ENCODE results near the gene SRGAP2C.
"Not testable (repeated sequence)": the region's sequence is repeated elsewhere in the genome, so short reads cannot be mapped to it uniquely, and the experiment has no call there.

- TF ChIP-seq POLR2A (IDR thresholded peaks at IDR 0.05), result not testable (repeated sequence)
- TF ChIP-seq, protein P1, sequence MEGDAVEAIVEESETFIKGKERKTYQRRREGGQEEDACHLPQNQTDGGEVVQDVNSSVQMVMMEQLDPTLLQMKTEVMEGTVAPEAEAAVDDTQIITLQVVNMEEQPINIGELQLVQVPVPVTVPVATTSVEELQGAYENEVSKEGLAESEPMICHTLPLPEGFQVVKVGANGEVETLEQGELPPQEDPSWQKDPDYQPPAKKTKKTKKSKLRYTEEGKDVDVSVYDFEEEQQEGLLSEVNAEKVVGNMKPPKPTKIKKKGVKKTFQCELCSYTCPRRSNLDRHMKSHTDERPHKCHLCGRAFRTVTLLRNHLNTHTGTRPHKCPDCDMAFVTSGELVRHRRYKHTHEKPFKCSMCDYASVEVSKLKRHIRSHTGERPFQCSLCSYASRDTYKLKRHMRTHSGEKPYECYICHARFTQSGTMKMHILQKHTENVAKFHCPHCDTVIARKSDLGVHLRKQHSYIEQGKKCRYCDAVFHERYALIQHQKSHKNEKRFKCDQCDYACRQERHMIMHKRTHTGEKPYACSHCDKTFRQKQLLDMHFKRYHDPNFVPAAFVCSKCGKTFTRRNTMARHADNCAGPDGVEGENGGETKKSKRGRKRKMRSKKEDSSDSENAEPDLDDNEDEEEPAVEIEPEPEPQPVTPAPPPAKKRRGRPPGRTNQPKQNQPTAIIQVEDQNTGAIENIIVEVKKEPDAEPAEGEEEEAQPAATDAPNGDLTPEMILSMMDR (IDR thresholded peaks at IDR 0.05), result not testable (repeated sequence)
Observed at GRCh38 chr1:121210778-121211177, 26.0 kb downstream of the SRGAP2C start.
